ENCODE measurements around the gene ZNF467. TPM values are rescaled to one million over a fixed set of nuclear protein-coding genes. Genes with fewer than 3 reads are reported as not detected.

ZNF467 gene
- total RNA-seq, 5 donors from 2014 or later (not counting 1 experiment from before 2014, with no cell fraction given): 3.0 to 5.3 (median 4.5) TPM

GRCh38 chr7:149723082-149723767 is 50.2 kb downstream of the ZNF467 start:
- Histone ChIP-seq H3K9me3 (no peaks in the 10 kb centered on the region), H3K4me1 (ENCODE audit: control insufficient read depth in 1 of 2, extremely low read depth in 1 of 2, insufficient read depth in 2 of 2, low read length in 2 of 2) (peaks cover 0 to 7% of the 10 kb centered on the region in 2 experiments), H3K36me3 (ENCODE audit: control insufficient read depth in 2 of 2, extremely low read depth in 1 of 2, insufficient read depth in 1 of 2, low read length in 1 of 2) (peaks cover 29 to 54% of the 10 kb centered on the region in 2 donors), H3K27ac (ENCODE audit: low read length) (no peak overlapping the region), H3K27me3 (replicated peaks in 1 of 2; ENCODE audit: control insufficient read depth in 2 of 2, extremely low read depth in 1 of 2, insufficient read depth in 2 of 2, low read length in 1 of 2) (no peaks in the 10 kb centered on the region), H3K4me3 (ENCODE audit: control insufficient read depth in 1 of 2, extremely low read depth in 1 of 2, low read length in 1 of 2) (no peak overlapping the region)
- no peak for ATAC-seq (replicated peaks in 1 of 4)
- ChIA-PET POLR2A (no interaction called here), CTCF (no interaction called here)
- H3K27ac Mint-ChIP-seq: no peak overlapping the region
- peaks cover 0 to 2% (median 0%) of the 10 kb centered on the region in 3 donors for H3K4me1 Mint-ChIP-seq
- H3K9me3 Mint-ChIP-seq: no peaks in the 10 kb centered on the region
- no peak overlapping the region for H3K4me3 Mint-ChIP-seq
- peak in 1 of 35 experiments; percentile 4 for DNase-seq
- peaks cover 45% of the 10 kb centered on the region for H3K36me3 Mint-ChIP-seq
- H3K27me3 Mint-ChIP-seq: no peaks in the 10 kb centered on the region
- WGBS (ENCODE audit: insufficient coverage): 100% methylated on average over 7 of the region's 13 CpGs

DNA sequence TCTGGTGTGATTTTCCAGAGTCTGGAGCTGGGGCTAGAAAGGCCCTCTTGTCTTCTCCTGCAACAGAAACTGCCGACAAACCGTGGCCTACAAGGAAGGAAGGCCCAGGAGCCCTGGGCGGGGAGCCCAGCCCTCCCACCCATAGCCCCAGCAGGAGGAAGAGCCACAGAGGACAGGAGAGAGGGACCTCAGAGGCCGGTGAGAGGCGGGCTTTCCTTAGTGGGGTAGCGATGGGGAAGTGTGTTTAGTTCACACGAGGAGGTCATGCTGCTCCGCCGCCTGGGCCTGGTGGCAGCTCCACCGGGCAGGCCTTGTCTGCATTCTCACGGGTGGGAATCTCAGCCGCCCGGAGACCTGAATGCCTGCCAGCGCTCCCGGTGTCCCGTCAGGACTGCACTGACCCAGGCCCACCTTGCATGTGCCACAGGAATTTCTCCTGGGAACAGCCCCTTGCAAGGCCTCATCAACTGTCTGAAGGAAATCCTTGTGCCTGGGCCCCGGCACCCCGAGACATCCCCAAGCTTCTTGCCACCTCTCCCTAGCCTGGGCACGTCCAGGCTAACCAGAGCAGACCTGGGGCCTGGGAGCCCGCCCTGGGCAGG is 50.9 kb downstream of the ZNF467 start:
- POLR2A ChIA-PET: no interaction called here
- no peaks in the 10 kb centered on the region for H3K9me3 Mint-ChIP-seq
- no peaks in the 10 kb centered on the region for H3K27me3 Mint-ChIP-seq
- WGBS (ENCODE audit: insufficient coverage): 97% methylated on average over 14 of the region's 20 CpGs
- peaks cover 0 to 2% (median under 1%) of the 10 kb centered on the region in 3 donors for H3K4me1 Mint-ChIP-seq
- H3K4me1 ChIP-seq (ENCODE audit: control insufficient read depth in 1 of 2, extremely low read depth in 1 of 2, insufficient read depth in 2 of 2, low read length in 2 of 2): peaks cover 0 to 7% of the 10 kb centered on the region in 2 experiments
- H3K27ac ChIP-seq (ENCODE audit: low read length): no peak overlapping the region
- CTCF ChIA-PET: no interaction called here
- H3K9me3 ChIP-seq: no peaks in the 10 kb centered on the region
- H3K27me3 ChIP-seq (replicated peaks in 1 of 2; ENCODE audit: control insufficient read depth in 2 of 2, extremely low read depth in 1 of 2, insufficient read depth in 2 of 2, low read length in 1 of 2): no peaks in the 10 kb centered on the region
- no peak for DNase-seq
- peaks cover 38% of the 10 kb centered on the region for H3K36me3 Mint-ChIP-seq
- no peak for ATAC-seq (replicated peaks in 1 of 4)
- peaks cover 25 to 54% of the 10 kb centered on the region in 2 donors for H3K36me3 ChIP-seq (ENCODE audit: control insufficient read depth in 2 of 2, extremely low read depth in 1 of 2, insufficient read depth in 1 of 2, low read length in 1 of 2)
- H3K4me3 Mint-ChIP-seq: no peak overlapping the region
- no peak overlapping the region for H3K4me3 ChIP-seq (ENCODE audit: control insufficient read depth in 1 of 2, extremely low read depth in 1 of 2, low read length in 1 of 2)
- no peak overlapping the region for H3K27ac Mint-ChIP-seq

DNA sequence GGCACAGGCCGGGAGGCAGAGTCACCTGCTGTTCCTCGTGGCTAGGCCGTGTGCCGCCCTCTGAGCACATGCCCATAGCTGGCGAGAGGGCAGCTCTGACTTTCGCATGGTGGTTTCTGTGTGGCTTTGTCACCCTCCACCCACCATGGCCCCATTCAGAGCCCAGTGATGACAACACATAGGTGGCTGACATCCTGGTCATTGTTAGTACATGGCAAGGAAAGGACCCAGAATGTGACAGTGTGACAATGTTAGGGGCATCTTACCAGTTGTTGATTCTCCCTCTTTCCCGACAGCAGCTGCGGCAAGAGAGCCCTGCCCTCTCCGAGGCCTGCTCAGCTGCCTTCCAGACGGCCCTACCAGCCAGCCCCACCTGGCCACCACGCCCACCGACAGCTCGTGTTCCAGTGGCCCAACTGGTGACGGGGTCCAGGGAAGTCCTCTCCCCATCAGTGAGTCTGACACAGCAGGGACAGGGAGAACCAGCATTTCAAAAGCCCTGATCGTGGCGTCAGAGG is 52.2 kb downstream of the ZNF467 start:
- ChIA-PET POLR2A (no interaction called here), CTCF (no interaction called here)
- H3K4me1 ChIP-seq (ENCODE audit: control insufficient read depth in 1 of 2, extremely low read depth in 1 of 2, insufficient read depth in 2 of 2, low read length in 2 of 2): peaks cover 0 to 8% of the 10 kb centered on the region in 2 experiments
- Mint-ChIP-seq H3K36me3 (peaks cover 30% of the 10 kb centered on the region), H3K4me1 (peaks cover 7 to 13% (median 12%) of the 10 kb centered on the region in 3 donors), H3K4me3 (no peak overlapping the region), H3K27ac (no peak overlapping the region), H3K27me3 (no peaks in the 10 kb centered on the region), H3K9me3 (no peaks in the 10 kb centered on the region)
- ATAC-seq (replicated peaks in 1 of 4) (no peak), DNase-seq (no peak)
- H3K27ac ChIP-seq (ENCODE audit: low read length): no peak overlapping the region
- 89% methylated on average over 15 of the region's 16 CpGs for WGBS (ENCODE audit: insufficient coverage)
- H3K4me3 ChIP-seq (ENCODE audit: control insufficient read depth in 1 of 2, extremely low read depth in 1 of 2, low read length in 1 of 2): no peak overlapping the region
- H3K9me3 ChIP-seq: no peaks in the 10 kb centered on the region
- no peaks in the 10 kb centered on the region for H3K27me3 ChIP-seq (replicated peaks in 1 of 2; ENCODE audit: control insufficient read depth in 2 of 2, extremely low read depth in 1 of 2, insufficient read depth in 2 of 2, low read length in 1 of 2)
- H3K36me3 ChIP-seq (ENCODE audit: control insufficient read depth in 2 of 2, extremely low read depth in 1 of 2, insufficient read depth in 1 of 2, low read length in 1 of 2): peaks cover 17 to 44% of the 10 kb centered on the region in 2 donors

DNA sequence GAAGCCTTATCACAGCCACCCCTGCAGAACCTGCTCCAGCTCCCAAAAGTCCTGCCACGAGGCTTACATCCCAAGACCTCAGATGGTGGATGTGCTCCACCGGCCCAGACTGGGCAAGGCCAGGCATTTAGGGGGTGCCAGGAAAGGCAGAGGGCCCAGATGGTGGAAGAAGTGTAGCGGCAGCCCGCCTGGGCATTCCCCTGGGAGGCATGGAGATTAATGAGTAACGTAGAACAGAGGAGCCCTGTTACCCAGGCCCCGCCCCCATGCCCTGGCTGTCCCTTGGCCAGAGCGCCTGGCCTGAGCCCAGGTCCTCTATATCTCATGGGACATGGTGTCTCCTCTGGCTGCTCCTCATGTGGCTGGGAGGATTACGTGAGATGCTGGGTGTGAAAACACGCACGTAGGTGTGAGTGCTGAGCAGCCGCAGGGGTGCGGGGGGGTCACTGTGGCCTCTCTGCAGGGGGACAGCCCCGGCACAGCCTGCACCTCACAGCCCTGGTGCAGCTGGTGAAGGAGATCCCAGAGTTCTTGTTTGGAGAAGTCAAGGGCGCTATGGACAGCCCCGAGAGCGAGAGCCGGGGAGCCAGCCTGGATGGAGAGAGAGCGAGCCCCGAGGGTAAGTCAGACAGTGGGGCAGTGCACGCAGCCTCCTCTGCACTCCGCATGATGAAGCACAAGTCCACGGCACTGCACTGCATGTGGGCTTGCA is 52.9 kb downstream of the ZNF467 start:
- ChIA-PET POLR2A (no interaction called here), CTCF (no interaction called here)
- DNase-seq (no peak), ATAC-seq (replicated peaks in 1 of 4) (no peak)
- H3K4me3 Mint-ChIP-seq: no peak overlapping the region
- H3K4me3 ChIP-seq (ENCODE audit: control insufficient read depth in 1 of 2, extremely low read depth in 1 of 2, low read length in 1 of 2): no peak overlapping the region
- no peaks in the 10 kb centered on the region for H3K27me3 ChIP-seq (replicated peaks in 1 of 2; ENCODE audit: control insufficient read depth in 2 of 2, extremely low read depth in 1 of 2, insufficient read depth in 2 of 2, low read length in 1 of 2)
- no peaks in the 10 kb centered on the region for H3K27me3 Mint-ChIP-seq
- H3K9me3 Mint-ChIP-seq: no peaks in the 10 kb centered on the region
- H3K36me3 ChIP-seq (ENCODE audit: control insufficient read depth in 2 of 2, extremely low read depth in 1 of 2, insufficient read depth in 1 of 2, low read length in 1 of 2): peaks cover 17 to 38% of the 10 kb centered on the region in 2 donors
- peaks cover 0 to 15% of the 10 kb centered on the region in 2 experiments for H3K4me1 ChIP-seq (ENCODE audit: control insufficient read depth in 1 of 2, extremely low read depth in 1 of 2, insufficient read depth in 2 of 2, low read length in 2 of 2)
- no peak overlapping the region for H3K27ac Mint-ChIP-seq
- H3K36me3 Mint-ChIP-seq: peaks cover 30% of the 10 kb centered on the region
- no peak overlapping the region for H3K27ac ChIP-seq (ENCODE audit: low read length)
- WGBS (ENCODE audit: insufficient coverage): 84% methylated on average over 22 of the region's 22 CpGs
- no peaks in the 10 kb centered on the region for H3K9me3 ChIP-seq
- peaks cover 13 to 19% (median 19%) of the 10 kb centered on the region in 3 donors for H3K4me1 Mint-ChIP-seq

DNA sequence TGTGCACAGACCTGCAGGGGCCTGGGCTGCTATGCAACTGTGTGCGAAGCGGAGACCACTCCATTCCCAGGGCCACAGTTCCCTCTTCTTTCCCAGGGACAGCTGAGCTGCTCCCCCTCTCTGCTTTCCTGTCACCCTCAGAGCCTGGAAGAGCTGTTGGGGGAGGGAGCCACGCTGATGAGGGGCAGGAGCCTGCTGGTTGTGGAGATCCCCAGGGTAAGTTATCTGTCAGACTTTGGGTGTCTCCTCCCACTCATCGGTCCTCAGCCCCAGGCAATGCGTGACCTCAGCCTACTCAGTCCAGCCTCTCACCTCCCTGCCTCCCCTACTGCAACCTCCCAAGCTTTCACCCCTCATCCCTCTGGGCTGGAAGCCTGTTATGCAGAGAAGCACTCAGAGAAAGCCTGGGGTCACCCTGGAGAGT is 53.5 kb downstream of the ZNF467 start:
- Mint-ChIP-seq H3K4me3 (no peak overlapping the region), H3K9me3 (no peaks in the 10 kb centered on the region), H3K27ac (no peak overlapping the region), H3K27me3 (no peaks in the 10 kb centered on the region), H3K4me1 (peaks cover 19 to 24% (median 23%) of the 10 kb centered on the region in 3 donors), H3K36me3 (peaks cover 30% of the 10 kb centered on the region)
- WGBS (ENCODE audit: insufficient coverage): 94% methylated on average over 2 of the region's 5 CpGs
- peaks cover 0 to 21% of the 10 kb centered on the region in 2 experiments for H3K4me1 ChIP-seq (ENCODE audit: control insufficient read depth in 1 of 2, extremely low read depth in 1 of 2, insufficient read depth in 2 of 2, low read length in 2 of 2)
- ATAC-seq (replicated peaks in 1 of 4): no peak
- H3K27me3 ChIP-seq (replicated peaks in 1 of 2; ENCODE audit: control insufficient read depth in 2 of 2, extremely low read depth in 1 of 2, insufficient read depth in 2 of 2, low read length in 1 of 2): no peaks in the 10 kb centered on the region
- H3K9me3 ChIP-seq: no peaks in the 10 kb centered on the region
- no peak for DNase-seq
- POLR2A ChIA-PET: no interaction called here
- H3K4me3 ChIP-seq (ENCODE audit: control insufficient read depth in 1 of 2, extremely low read depth in 1 of 2, low read length in 1 of 2): no peak overlapping the region
- H3K27ac ChIP-seq (ENCODE audit: low read length): no peak overlapping the region
- H3K36me3 ChIP-seq (ENCODE audit: control insufficient read depth in 2 of 2, extremely low read depth in 1 of 2, insufficient read depth in 1 of 2, low read length in 1 of 2): peaks cover 17 to 32% of the 10 kb centered on the region in 2 donors
- CTCF ChIA-PET: no interaction called here

DNA sequence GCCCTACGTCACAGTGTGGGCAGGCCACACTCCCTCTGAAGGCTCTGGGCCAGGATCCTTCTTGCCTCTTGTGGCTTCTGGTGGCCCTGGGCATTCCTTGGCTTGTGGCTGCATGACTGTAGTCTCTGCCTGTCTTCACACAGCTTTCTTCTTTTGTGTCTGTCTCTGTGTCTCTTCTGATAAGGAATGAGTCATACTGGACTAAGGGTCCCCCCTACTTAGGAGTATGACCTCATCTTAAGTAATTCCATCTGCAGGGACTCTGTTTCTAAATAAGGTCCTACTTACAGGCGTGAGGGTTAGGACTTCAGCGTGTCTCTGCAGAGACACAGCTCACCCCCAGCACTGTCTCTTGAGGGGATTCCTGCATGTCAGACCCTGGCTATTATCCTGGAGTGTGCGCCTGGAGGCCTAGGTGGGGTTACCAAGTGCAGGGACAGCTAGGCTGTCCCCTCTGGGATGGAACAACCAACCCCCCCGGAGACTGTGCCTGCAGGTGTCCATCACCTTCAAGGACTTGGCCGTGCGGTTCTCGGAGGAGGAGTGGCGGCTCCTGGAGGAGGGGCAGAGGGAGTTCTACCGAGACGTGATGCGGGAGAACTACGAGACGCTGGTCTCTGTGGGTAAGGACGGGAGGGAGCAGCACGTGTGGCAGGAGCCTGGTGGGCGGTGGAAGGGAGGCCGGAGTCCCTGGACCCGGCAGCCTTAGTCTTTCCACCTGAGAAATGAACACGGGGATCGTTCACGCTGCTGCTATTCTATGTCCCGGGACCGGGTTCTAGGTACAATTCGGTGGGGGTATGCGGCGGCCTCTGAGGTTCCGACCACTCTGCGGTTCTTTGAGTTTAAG is 54.1 kb downstream of the ZNF467 start:
- WGBS (ENCODE audit: insufficient coverage): 95% methylated on average over 28 of the region's 29 CpGs
- Histone ChIP-seq H3K9me3 (no peaks in the 10 kb centered on the region), H3K36me3 (ENCODE audit: control insufficient read depth in 2 of 2, extremely low read depth in 1 of 2, insufficient read depth in 1 of 2, low read length in 1 of 2) (peaks cover 17 to 26% of the 10 kb centered on the region in 2 donors), H3K27me3 (replicated peaks in 1 of 2; ENCODE audit: control insufficient read depth in 2 of 2, extremely low read depth in 1 of 2, insufficient read depth in 2 of 2, low read length in 1 of 2) (no peaks in the 10 kb centered on the region), H3K27ac (ENCODE audit: low read length) (no peak overlapping the region), H3K4me1 (ENCODE audit: control insufficient read depth in 1 of 2, extremely low read depth in 1 of 2, insufficient read depth in 2 of 2, low read length in 2 of 2) (peaks cover 0 to 22% of the 10 kb centered on the region in 2 experiments), H3K4me3 (ENCODE audit: control insufficient read depth in 1 of 2, extremely low read depth in 1 of 2, low read length in 1 of 2) (no peak overlapping the region)
- Mint-ChIP-seq H3K4me1 (peaks cover 19 to 25% (median 24%) of the 10 kb centered on the region in 3 donors), H3K4me3 (no peak overlapping the region), H3K9me3 (no peaks in the 10 kb centered on the region), H3K27me3 (no peaks in the 10 kb centered on the region), H3K27ac (no peak overlapping the region), H3K36me3 (peaks cover 30% of the 10 kb centered on the region)
- DNase-seq (no peak), ATAC-seq (replicated peaks in 1 of 4) (no peak)
- ChIA-PET POLR2A (no interaction called here), CTCF (no interaction called here)
